Activated T-helper 2 cell treated with anti-CD3 and anti-CD28 coated beads, Interferon-gamma antibody, Interleukin-2, Interleukin-4, amounts not matched to agents 10 μg/mL and 5 μg/mL and 100 μg/mL, durations not matched to agents 14 hours and 24 hours and 36 hours (primary cell): ENCODE data around the gene ROBO2. TPM values are rescaled to one million over a fixed set of nuclear protein-coding genes. Genes with fewer than 3 reads are reported as not detected.

Experiments
- DNase-seq: peaks from one replicate; pipeline ENCODE4 v3.0.0; 2021; ENCODE audit warnings: low spot score
- H3K27ac Mint-ChIP-seq: one replicate; pipeline ENCODE4 v1.8.0; 2021; ENCODE audit warnings: mixed read lengths
- H3K27me3 Mint-ChIP-seq: one replicate; pipeline ENCODE4 v1.8.0; 2021; ENCODE audit warnings: low read depth, mixed read lengths
- H3K36me3 Mint-ChIP-seq: one replicate; pipeline ENCODE4 v1.8.0; 2021; ENCODE audit warnings: low read depth, mixed read lengths
- H3K4me1 Mint-ChIP-seq: one replicate; pipeline ENCODE4 v1.8.0; 2021; ENCODE audit warnings: low read depth, mixed read lengths
- H3K4me3 Mint-ChIP-seq: one replicate; pipeline ENCODE4 v1.8.0; 2021; ENCODE audit warnings: low read depth, mild to moderate bottlenecking, moderate library complexity, mixed read lengths
- H3K9me3 Mint-ChIP-seq: one replicate; pipeline ENCODE4 v1.8.0; 2021; ENCODE audit warnings: mixed read lengths
- intact Hi-C: fragments of 100-400 bp; cut with micrococcal nuclease; formaldehyde crosslinking; loops from one replicate; pipeline ENCODE4 v1.15.1; 2023
- total RNA-seq: library from RNA; stranded (reverse); gene quantifications from 2 replicates; pipeline ENCODE4 v1.2.3, GENCODE V29; 2022

The ROBO2 gene
- total RNA-seq, 1 donor from 2014 or later: not detected

DNA sequence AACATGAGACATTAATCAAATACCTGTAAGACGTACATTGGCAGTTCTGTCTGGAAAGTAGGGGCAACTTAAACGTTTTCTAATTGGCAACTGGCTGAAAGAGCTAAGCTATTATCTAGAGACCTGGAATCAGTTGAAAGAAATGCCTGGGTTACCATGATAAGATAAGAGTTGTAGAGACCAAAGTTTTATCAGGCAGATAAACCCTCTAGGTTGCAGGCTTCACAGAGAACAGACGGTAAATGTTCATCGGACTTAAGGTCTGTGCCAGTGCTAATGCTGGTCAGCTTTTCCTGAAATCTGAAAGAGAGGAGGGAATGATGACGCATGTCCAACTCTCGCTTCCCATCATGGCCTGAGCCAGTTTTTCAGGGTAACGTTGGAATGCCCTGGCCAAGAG is 196.2 kb downstream of the ROBO2 start:
- no peak overlapping the region for H3K27ac Mint-ChIP-seq
- H3K4me1 Mint-ChIP-seq: no peaks in the 10 kb centered on the region
- peaks cover 26% of the 10 kb centered on the region for H3K9me3 Mint-ChIP-seq
- no peak overlapping the region for H3K4me3 Mint-ChIP-seq
- no peak for DNase-seq
- intact Hi-C loops: no loop called here
- H3K27me3 Mint-ChIP-seq: no peaks in the 10 kb centered on the region
- H3K36me3 Mint-ChIP-seq: no peaks in the 10 kb centered on the region

DNA sequence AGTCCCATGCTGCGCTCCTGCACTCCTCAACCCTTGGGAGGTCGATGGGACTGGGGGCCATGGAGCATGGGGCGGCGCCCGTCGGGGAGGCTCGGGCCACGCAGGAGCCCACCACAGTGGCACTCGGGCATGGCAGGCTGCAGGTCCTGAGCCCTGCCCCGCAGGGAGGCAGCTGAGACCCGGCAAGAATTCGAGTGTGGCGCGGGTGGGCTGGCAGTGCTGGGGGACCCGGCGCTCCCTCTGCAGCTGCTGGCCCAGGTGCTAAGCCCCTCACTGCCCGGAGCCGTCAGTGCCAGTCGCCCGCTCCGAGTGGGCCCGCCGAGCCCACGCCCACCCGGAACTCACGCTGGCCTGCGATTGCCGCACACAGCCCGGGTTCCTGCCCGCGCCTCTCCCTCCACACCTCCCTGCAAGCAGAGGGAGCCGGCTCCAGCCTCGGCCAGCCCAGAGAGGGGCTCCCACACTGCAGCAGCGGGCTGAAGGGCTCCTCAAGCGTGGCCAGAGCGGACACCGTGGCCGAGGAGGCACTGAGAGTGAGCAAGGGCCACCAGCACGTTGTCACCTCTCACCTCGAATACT is 200.3 kb downstream of the ROBO2 start:
- peaks cover 40% of the 10 kb centered on the region for H3K9me3 Mint-ChIP-seq
- H3K4me3 Mint-ChIP-seq: no peak overlapping the region
- H3K4me1 Mint-ChIP-seq: no peaks in the 10 kb centered on the region
- H3K27me3 Mint-ChIP-seq: no peaks in the 10 kb centered on the region
- H3K27ac Mint-ChIP-seq: no peak overlapping the region
- no peaks in the 10 kb centered on the region for H3K36me3 Mint-ChIP-seq
- DNase-seq: no peak
- intact Hi-C loops: no loop called here

DNA sequence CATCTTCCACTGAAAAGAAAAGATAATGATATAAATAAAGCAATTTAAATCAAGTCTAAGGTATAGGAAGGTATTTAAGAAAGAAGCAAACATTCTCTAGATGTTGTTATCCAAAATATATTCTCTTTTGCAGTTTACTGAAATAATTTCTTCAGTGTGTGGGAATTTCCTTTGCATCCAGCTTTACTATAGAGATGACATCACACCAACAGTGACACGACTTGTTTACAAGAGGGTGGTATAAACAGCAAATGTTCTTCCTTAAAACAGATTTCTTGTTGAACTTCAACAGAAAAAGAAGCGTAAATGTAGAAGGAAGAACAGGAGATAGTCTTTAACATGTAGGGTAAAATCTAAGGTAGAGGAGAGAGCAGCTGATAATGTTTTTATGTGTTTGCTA is 202.5 kb downstream of the ROBO2 start:
- intact Hi-C loops: no loop called here
- H3K27me3 Mint-ChIP-seq: no peaks in the 10 kb centered on the region
- DNase-seq: no peak
- no peaks in the 10 kb centered on the region for H3K36me3 Mint-ChIP-seq
- peaks cover 45% of the 10 kb centered on the region for H3K9me3 Mint-ChIP-seq
- H3K4me3 Mint-ChIP-seq: no peak overlapping the region
- no peak overlapping the region for H3K27ac Mint-ChIP-seq
- no peaks in the 10 kb centered on the region for H3K4me1 Mint-ChIP-seq

DNA sequence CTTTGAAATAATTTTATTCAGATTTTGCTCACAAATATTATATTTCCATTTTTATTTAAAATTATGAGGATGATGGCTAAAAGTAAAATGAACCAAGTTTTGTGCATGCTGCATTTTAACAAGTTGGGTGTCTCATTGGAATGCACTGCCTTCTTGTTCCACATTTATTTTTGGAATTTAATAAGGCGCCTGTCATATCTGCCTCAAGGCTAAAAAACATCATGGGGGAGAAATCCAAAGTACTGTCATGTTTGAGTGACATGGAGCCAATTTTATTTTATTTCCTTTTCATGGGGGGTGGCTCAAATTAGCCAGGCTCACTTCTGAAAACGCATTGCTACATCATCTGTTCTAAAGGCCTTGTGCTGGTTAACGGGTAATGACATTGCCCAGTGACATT is 205.1 kb downstream of the ROBO2 start:
- no peak for DNase-seq
- peaks cover 33% of the 10 kb centered on the region for H3K9me3 Mint-ChIP-seq
- no peaks in the 10 kb centered on the region for H3K36me3 Mint-ChIP-seq
- no peaks in the 10 kb centered on the region for H3K4me1 Mint-ChIP-seq
- no peaks in the 10 kb centered on the region for H3K27me3 Mint-ChIP-seq
- intact Hi-C loops: no loop called here
- no peak overlapping the region for H3K4me3 Mint-ChIP-seq
- H3K27ac Mint-ChIP-seq: no peak overlapping the region

DNA sequence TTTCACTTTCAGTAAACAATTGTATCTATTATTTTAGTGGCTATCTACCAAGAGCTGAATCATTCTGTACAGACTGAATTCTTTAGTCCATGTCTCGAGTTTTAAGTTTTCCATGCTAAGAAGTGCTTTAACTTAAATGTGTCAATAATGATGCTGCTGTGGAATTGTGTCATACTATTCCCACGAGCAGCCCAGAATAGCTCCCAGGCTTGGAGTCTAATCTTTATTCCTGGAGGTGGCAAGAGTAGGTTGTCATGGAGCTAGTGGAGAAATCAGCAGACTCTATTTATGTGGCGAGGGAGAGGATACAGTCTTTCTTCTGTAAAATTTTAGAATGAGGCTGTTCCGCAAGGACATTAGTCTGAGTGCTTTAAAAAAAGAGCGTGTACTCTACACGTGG is 207.2 kb downstream of the ROBO2 start:
- peaks cover 26% of the 10 kb centered on the region for H3K9me3 Mint-ChIP-seq

DNA sequence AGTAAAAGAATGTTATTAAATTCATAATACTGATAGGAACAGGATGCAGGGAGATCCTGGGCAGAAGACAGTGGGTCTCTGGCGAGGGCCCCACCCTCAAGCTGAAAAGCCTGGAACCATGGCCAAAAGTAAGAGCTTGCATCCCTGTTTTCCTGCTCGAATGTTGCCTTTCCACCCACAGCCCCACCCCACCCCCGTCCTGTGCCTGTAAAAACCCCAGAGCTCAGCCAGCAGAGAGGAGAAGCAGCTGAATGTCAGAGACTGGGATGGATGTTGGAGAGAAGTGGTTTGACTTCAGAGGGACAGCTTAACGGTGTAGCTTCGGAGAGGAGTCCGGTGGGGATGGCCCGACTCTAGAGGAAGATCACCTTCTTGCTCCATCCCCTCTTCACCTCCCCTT is 207.9 kb downstream of the ROBO2 start:
- H3K9me3 Mint-ChIP-seq: peaks cover 23% of the 10 kb centered on the region
- H3K4me1 Mint-ChIP-seq: no peaks in the 10 kb centered on the region
- DNase-seq: no peak
- no peaks in the 10 kb centered on the region for H3K36me3 Mint-ChIP-seq
- no peak overlapping the region for H3K27ac Mint-ChIP-seq
- no peaks in the 10 kb centered on the region for H3K27me3 Mint-ChIP-seq
- intact Hi-C loops: no loop called here
- H3K4me3 Mint-ChIP-seq: no peak overlapping the region

More for the DNA sequence above, 207.2 kb downstream of the ROBO2 start:
- Mint-ChIP-seq H3K27ac (no peak overlapping the region), H3K4me1 (no peaks in the 10 kb centered on the region), H3K27me3 (no peaks in the 10 kb centered on the region), H3K4me3 (no peak overlapping the region), H3K36me3 (no peaks in the 10 kb centered on the region)
- intact Hi-C loops: no loop called here
- no peak for DNase-seq

DNA sequence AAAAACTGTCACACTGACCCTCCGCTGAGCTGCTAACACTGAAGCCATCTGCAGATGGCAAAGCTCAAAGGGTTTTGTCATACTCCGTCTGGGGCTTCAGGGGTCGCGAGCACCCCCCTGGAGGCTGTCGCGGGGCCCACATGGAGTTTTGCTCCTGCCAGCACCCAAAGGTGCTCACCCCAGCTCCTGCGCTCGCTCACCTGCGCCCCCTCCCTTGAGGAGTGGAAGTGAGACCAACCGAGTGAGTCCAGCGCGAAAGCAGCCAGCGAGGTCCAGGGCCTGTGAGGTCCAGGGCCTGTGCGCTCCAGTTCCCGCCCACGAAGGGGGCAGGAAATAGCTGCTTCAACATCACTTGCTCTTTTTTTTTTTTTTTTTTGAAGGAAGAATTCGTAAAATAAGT is 208.5 kb downstream of the ROBO2 start:
- intact Hi-C loops: no loop called here
- Mint-ChIP-seq H3K9me3 (peaks cover 22% of the 10 kb centered on the region), H3K4me1 (no peaks in the 10 kb centered on the region), H3K36me3 (no peaks in the 10 kb centered on the region), H3K27ac (no peak overlapping the region), H3K4me3 (no peak overlapping the region), H3K27me3 (no peaks in the 10 kb centered on the region)
- DNase-seq: no peak

DNA sequence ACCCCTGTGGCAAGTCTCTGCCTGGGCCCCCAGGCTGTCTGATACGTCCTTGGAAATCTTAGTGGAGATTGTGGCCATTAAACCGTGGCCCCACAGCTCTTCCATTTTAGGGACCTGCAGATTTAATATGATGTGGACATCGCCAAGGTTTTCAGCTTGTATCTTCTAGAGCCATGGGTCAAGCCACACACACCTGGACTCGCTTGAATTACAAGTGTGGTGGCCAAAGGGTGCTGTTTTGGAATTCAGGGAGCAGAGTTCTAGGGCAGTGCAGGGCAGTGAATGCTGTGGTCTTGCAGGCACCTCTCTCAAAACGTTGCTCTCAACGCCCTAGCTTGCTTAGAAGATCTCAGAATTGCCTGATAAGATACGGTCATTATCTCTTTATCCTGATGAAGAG is 211.2 kb downstream of the ROBO2 start:
- no peak overlapping the region for H3K4me3 Mint-ChIP-seq
- no peaks in the 10 kb centered on the region for H3K27me3 Mint-ChIP-seq
- H3K36me3 Mint-ChIP-seq: no peaks in the 10 kb centered on the region
- no peak for DNase-seq
- H3K27ac Mint-ChIP-seq: no peak overlapping the region
- intact Hi-C loops: loop anchor here (10.0 kb wide), 1 partner anchor 216 kb away; no protein-coding TSS in a partner anchor
- H3K9me3 Mint-ChIP-seq: peaks cover 15% of the 10 kb centered on the region
- H3K4me1 Mint-ChIP-seq: no peaks in the 10 kb centered on the region

DNA sequence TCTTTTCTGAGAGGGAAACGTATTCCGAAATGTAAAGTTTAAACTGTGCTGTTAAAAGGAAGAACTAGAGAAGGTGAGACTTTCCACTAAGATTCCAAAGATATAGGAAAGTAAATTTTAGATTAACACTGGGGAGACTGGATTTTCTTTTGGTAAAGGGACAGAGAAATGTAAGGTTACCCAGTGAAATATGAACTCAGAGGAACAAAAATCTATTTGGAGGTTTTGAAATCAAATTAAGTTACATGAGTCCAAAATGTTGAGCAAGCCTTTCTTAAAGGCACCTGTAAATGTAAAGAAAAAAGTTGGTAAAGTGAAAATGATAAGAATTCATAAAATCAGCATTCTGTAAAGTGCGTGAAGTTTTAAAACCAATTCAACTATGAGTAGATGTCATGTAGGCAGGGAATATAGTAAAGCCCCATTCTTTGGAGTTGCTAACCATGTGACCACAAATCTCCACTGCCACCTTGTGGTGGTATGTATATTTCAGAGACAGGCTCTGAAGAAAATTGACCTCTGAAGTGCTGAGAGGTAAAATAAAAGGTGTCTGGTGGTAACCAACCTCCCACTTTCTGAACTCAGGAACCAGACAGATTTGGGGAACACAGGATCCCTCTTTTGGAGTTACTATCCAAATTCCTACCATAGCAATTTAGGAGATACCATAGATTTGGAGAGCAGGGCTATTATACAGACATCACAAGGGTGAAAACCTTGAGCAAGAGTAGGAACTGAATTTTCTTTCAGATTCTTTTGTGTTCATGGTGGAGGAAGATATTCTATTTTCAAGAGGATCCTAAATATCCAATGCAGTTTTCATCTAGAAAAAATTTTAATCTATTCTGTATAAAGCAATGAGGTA is 215.3 kb downstream of the ROBO2 start:
- no peak for DNase-seq
- no peak overlapping the region for H3K27ac Mint-ChIP-seq
- no peaks in the 10 kb centered on the region for H3K4me1 Mint-ChIP-seq
- H3K4me3 Mint-ChIP-seq: no peak overlapping the region
- intact Hi-C loops: loop anchor here (10.0 kb wide), 1 partner anchor 220 kb away; no protein-coding TSS in a partner anchor
- H3K9me3 Mint-ChIP-seq: peaks cover 9% of the 10 kb centered on the region
- no peaks in the 10 kb centered on the region for H3K27me3 Mint-ChIP-seq
- H3K36me3 Mint-ChIP-seq: no peaks in the 10 kb centered on the region

DNA sequence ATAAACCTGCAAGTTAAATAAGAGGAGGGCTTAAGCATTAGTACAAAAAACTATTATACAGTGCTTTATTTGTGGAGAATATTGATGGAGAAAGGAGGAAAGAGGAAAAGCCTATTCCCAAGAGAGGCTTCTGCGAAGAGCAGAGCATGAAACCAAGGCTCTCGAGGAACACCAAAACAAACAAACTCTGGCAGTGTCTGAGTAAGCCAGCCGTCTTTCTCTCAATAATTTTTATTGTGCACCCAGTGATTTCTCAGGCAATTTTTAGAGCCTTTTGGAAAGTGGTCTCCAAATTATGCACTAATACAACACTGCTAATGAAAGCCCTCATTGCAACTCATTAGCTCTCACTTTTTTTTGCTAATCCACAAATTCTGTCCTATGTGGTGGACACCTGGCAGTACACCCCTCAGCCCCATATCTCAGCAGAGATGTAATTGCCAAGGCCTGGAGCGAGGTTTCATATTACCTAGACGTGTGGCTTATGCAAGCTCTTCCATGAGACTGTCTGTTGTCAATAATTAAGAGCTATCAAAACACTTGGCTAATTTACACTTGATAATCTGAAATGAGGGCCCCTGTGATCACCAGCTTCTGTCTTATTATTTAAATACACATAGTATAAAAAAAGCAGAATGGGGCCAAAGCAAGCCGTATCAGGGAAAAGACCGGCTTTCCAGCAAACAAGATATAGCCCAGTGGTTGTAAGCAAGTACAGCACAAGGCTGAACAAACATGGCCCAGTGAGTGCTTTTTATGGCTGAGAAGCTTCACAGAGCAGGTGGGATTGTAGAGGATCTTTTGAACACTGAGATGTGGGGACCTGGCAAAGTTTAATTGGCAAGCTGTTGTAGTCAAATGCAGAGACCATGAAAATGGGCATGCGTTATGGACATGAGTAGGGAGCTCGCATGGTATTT is 216.9 kb downstream of the ROBO2 start:
- no peaks in the 10 kb centered on the region for H3K36me3 Mint-ChIP-seq
- H3K9me3 Mint-ChIP-seq: peaks cover 8% of the 10 kb centered on the region
- H3K27me3 Mint-ChIP-seq: no peaks in the 10 kb centered on the region
- no peak for DNase-seq
- H3K27ac Mint-ChIP-seq: no peak overlapping the region
- H3K4me1 Mint-ChIP-seq: no peaks in the 10 kb centered on the region
- H3K4me3 Mint-ChIP-seq: no peak overlapping the region
- intact Hi-C loops: loop anchor here (10.0 kb wide), 1 partner anchor 222 kb away; no protein-coding TSS in a partner anchor

DNA sequence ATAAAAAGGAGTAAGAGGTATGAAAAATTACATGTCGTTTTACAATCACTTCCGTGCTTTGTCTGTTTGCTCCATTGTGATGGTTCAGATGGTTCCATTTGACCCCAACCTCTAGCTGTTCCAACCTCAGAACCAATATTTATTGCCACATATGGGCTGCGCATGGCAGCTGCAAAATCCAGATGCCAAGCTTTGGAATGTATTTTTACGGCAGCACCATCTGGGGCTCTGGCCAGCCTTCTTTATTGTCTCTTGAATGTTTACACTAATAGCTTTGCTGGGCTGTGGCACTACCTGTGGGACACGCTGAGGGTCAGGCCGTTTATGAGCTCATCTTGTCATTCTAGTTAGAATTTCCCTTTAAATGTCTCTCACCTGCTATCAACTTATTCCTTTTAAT is 219.8 kb downstream of the ROBO2 start:
- Mint-ChIP-seq H3K4me1 (no peaks in the 10 kb centered on the region), H3K9me3 (peaks cover 11% of the 10 kb centered on the region)

DNA sequence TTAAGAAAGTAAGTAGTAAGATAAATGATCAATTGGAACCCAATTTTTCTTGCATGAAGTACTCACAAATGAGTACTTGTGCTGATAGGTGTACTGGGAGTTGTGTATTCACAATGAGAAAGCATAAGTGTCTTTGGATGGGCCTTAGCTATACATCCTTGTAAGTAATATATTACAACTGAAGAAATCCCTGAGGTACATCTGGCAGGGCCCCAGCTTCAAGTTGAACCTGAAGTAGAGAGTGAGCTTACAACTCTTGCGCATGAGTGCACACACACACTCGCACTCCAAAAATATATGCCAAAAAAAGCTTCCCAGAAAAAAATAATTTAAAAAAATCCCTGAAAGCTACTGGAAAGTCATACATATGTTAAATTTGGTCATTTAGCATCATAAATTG is 222.5 kb downstream of the ROBO2 start:
- Mint-ChIP-seq H3K4me1 (no peaks in the 10 kb centered on the region), H3K27me3 (no peaks in the 10 kb centered on the region), H3K9me3 (peaks cover 27% of the 10 kb centered on the region), H3K27ac (no peak overlapping the region), H3K36me3 (no peaks in the 10 kb centered on the region), H3K4me3 (no peak overlapping the region)
- intact Hi-C loops: no loop called here
- DNase-seq: no peak

More for the DNA sequence above, 219.8 kb downstream of the ROBO2 start:
- no peak for DNase-seq
- intact Hi-C loops: loop anchor here (10.0 kb wide), 1 partner anchor 225 kb away; no protein-coding TSS in a partner anchor
- no peak overlapping the region for H3K27ac Mint-ChIP-seq
- H3K4me3 Mint-ChIP-seq: no peak overlapping the region
- H3K36me3 Mint-ChIP-seq: no peaks in the 10 kb centered on the region
- H3K27me3 Mint-ChIP-seq: no peaks in the 10 kb centered on the region
